HG02623 (cell line): Measurements from ENCODE around the gene GLRA1.
"Not testable (repeated sequence)": the region's sequence is repeated elsewhere in the genome, so short reads cannot be mapped to it uniquely, and the experiment has no call there.

Experiments used
- ATAC-seq: cut with Tn5 transposase; IDR thresholded peaks from one replicate; pipeline ENCODE4 v1.9.1; 2021; ENCODE audit warnings: moderate library complexity; ENCODE audit not compliant: unreplicated experiment

GLRA1 gene

GRCh38 chr5:151886546-151887275, 37.9 kb downstream of the GLRA1 start:
- ATAC-seq = no peak

- ATAC-seq = no peak
These were observed 39.3 kb downstream of the GLRA1 start for GRCh38 chr5:151885138-151885908.

DNA sequence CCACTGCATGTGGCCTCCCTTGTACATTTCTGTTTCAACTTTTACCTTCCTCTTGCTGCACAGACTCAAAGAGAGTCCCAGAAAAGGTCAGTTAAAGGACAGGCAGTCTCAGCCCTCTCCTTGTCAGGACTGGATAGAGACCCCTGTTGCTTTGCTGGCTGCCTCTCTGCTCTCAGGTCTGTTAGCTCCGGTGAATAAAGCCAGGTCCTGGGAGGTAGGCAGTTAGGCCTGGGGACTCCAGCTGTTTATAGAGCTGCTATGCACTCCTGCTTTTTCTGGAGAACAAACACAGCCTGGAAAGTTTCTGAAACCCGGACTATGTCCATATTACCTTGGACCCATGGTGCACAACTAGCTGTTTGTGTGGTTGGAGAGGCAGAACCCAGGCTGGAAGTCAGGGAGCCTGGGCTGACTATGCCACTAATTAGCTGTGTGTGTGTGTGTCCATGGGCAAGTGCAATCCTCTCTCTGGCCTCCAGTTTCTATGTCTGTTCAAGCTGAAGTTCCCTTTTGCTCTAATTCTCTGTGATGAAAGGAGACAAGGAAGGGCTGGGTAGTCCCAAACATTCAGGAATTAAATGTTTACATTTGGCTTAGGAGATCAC, 42.9 kb downstream of the GLRA1 start:
- no peak for ATAC-seq

GRCh38 chr5:151880324-151880723, 44.3 kb downstream of the GLRA1 start:
- ATAC-seq = no peak

DNA sequence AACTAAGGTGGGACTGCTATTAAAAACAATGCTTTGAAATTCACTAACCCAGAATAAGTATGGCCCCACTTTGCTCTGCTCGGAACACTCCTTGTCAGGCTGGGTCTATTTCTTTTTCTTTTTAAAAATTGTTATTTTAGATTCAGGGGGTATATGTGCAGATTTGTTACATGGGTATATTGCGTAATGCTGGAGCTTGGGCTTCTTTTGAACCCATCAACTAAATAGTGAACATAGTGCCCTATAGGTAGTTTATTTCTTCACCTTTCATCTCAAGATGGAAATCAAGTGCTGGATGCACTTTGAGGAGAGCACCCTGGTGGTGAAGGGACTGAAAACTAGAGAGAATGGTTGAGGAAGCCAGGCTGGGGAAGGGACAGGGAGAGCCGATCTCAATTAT, 51.0 kb downstream of the GLRA1 start:
- ATAC-seq = no peak

GRCh38 chr5:151872701-151873100, 52.0 kb downstream of the GLRA1 start:
- no peak for ATAC-seq

GRCh38 chr5:151870820-151871219, 53.8 kb downstream of the GLRA1 start:
- ATAC-seq = no peak

GRCh38 chr5:151870271-151870670, 54.4 kb downstream of the GLRA1 start:
- ATAC-seq = no peak

DNA sequence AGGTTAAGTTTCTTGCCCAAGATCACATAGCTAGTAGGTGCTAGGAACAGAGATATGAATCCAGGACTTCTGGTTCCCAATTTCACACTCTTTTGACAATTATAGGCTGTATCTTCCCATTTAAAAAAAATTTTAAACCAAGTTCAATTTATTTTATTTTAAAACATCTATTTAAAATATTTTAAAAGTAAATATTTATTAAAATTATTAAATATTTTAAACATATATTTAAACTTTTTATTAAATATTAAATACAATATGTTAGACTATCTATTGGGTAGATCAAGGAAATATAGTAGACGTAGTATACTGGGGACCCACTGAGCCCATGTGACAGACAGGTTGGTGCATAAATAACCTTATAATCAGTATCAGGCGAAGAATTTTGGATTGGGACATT, 54.8 kb downstream of the GLRA1 start:
- no peak for ATAC-seq

GRCh38 chr5:151868451-151868850, 56.2 kb downstream of the GLRA1 start:
- ATAC-seq = no peak

DNA sequence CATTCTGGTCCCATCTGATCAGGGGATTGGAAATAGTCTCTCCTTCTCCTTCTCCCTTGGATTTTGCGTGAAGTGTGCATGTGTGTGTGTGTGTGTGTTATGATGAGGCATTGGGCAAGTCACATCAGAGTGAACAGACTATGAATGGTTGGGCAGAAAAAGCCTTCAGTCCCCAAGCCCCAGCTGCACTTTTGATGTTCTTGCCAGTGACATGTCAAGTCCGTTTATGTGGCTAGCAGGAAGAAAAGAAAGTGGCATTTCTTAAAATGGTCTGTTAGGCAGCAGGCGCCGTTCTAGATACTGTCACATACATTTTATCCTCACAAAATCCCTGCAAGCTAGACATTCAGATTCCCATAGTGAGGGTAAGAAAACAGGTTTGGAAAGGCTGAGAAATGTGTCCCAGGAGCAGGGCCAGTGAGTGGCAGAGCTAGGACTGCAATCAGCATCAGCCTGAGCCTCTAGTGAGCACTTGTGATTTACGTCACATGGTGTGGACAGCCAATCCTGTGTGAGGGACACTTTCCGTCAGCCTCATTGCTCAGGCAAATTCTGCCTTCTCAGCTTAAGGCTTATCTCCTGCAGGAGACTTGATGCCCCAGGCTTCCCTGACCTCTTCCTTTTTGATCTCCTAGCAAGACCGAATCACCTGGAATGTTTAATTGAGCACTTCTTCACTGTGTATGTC, 60.4 kb downstream of the GLRA1 start:
- ATAC-seq = no peak

DNA sequence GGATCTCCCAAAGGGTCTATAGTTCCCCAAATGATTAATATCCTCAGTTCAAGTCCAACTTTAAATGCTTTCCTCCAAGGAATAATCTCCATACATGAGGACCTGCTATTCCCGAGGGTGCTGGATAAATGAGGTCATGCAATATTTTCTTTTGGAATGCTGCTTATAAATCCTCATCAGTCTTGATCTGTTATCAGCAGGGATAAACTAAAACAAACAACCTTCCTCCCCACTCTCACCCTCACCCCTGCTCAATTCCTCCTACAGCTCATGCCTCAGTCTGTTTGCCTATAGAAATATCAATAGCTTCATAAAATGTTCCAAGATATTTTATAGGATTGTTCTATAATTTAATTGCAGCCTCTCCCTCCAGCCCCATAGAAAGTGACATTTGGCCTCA, 61.1 kb downstream of the GLRA1 start:
- ATAC-seq = no peak

DNA sequence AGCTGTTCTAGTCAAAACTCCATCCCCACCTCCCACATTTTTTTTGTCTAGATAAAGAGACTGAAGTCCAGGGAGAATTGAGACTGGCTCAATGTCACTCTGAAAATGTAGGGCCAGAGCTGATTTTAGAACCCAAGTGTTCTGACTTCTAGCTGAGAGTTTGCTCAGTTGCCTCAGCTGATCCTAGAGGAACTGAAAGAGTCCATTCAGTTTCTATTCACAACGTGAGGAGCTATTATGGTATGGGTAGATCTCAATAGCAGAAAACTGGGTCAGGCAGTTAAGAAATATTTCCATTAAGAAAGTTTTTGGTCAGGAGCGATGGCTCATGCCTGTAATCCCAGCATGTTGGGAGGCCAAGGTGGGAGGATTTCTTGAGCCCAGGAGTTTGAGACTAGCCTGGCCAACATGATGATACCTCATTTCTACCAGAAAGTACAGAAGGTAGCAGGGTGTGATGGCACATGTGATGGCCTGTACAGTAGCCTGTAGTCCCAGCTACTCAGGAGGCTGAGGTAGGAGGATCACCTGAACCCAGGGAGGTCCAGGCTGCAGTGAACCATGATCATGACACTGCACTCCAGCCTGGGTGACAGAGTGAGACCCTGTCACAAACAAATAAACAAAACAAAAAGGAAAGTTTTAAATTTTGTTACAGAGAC, 61.7 kb downstream of the GLRA1 start:
- no peak for ATAC-seq

DNA sequence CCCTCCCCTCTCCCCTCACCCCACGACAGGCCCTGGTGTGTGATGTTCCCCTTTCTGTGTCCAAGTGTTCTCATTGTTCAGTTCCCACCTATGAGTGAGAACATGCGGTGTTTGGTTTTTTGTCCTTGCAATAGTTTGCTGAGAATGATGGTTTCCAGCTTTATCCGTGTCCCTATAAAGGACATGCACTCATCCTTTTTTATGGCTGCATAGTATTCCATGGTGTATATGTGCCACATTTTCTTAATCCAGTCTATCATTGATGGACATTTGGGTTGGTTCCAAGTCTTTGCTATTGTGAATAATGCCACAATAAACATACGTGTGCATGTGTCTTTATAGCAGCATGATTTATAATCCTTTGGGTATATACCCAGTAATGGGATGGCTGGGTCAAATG, 63.8 kb downstream of the GLRA1 start:
- not testable (repeated sequence) for ATAC-seq

DNA sequence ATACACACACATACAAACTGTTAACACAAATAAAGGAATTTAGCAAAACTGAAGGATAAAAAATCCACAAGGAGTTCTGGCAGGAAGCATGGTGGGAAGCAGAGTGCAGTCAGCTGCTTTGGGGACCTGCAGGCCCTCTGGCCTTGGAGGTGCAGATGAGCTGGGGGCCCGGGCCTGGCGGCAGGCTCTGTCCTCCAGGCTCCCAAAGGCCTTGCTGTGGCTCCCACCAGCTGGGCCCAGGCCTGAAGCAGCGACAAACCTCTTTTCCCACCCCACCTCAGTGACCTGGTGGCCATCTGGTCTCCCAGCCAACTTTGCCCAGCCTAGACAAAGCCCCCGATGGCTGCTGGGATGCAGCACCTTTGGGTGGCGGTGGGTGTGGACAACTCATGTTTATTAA, 67.8 kb downstream of the GLRA1 start:
- ATAC-seq = no peak

GRCh38 chr5:151855701-151856100, 69.0 kb downstream of the GLRA1 start:
- no peak for ATAC-seq

DNA sequence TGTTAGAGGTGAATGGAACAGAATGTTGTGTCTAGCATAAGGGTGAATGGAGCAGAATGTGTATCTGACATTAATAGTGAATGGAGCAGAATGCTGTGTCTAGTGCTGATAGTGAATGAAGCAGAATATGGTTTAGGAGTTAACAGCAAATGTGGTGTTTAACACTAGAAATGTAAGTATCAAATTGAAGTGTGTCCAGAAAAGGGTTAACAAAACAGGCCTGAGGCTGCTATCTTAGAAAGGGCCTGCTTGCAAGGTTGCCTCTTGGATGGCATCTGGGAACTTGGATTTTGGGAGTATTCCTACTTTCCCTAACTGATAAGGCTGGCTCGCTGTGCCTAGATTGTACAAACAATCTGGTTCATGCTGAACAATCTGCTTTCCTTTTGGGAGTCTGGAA, 76.8 kb downstream of the GLRA1 start:
- no peak for ATAC-seq

DNA sequence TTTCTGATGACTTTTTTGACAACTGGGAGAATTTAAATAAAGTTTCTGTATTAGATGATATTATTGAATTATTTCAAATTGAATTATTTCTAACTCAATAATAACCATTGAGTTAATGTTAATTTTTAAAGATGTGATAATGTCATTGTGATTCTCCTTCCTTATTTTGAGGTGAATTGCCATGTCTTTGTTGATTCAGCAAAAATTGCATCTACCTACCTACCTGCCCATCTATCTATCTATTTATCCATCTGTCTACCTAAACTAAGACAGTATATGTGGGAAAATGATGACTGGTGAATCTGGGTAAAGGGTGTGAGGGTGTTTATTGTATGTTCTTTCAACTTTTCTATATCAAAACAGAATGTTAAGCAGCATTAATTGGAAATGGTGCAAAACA, 77.9 kb downstream of the GLRA1 start:
- no peak for ATAC-seq

GRCh38 chr5:151832843-151833242, 91.8 kb downstream of the GLRA1 start:
- ATAC-seq = not testable (repeated sequence)

GRCh38 chr5:151829370-151829769, 95.3 kb downstream of the GLRA1 start:
- no peak for ATAC-seq

DNA sequence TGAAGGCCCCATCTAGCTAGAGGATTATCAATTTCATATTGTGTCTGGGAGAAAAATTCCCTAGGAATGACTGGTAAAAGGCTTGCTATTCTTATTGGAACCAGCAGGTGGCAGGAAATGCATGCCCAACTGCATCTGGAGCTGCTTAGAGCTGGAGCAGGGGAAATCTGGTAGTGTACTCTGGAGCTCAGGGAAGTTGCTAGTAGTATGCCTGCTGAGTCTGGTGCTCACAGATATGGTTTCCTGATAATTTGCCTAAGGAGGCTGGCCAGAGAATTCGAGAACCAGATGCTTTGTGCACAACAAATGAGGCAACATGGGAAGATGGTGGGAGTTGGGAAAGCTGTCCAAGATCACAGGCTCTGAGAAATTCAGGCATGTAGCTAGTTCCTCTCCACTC, 99.2 kb downstream of the GLRA1 start:
- ATAC-seq = peak; percentile 72
